ENCODE results near the gene ACTN3.
"Not testable (repeated sequence)": the region's sequence is repeated elsewhere in the genome, so short reads cannot be mapped to it uniquely, and the experiment has no call there.

The ACTN3 gene

GRCh38 chr11:66603072-66603471 lies 56.4 kb downstream of the ACTN3 start:
- no peaks in the 10 kb centered on the region for H3K27me3 ChIP-seq
- peaks cover 0 to 41% (median 19%) of the 10 kb centered on the region in 3 donors for H3K36me3 ChIP-seq
- TF ChIP-seq CTCF (IDR thresholded peaks at IDR 0.05): no peak
- H3K4me3 ChIP-seq: no peak overlapping the region
- peaks cover 0 to 41% (median 31%) of the 10 kb centered on the region in 4 donors for H3K4me1 ChIP-seq
- H3K9me3 ChIP-seq: no peaks in the 10 kb centered on the region
- intact Hi-C loops (cut with DNase I; ENCODE audit: low total_unique reads): no loop called here
- DNase-seq: no peak
- H3K27ac ChIP-seq: peak overlapping the region; percentile 65 to 68

GRCh38 chr11:66604155-66604554 lies 57.5 kb downstream of the ACTN3 start:
- peaks cover 0 to 48% (median 34%) of the 10 kb centered on the region in 4 donors for H3K4me1 ChIP-seq
- peaks cover 0 to 38% (median 16%) of the 10 kb centered on the region in 3 donors for H3K36me3 ChIP-seq
- no peak for DNase-seq
- intact Hi-C loops (cut with DNase I; ENCODE audit: low total_unique reads): no loop called here
- H3K9me3 ChIP-seq: no peaks in the 10 kb centered on the region
- TF ChIP-seq CTCF (IDR thresholded peaks at IDR 0.05): no peak
- no peak overlapping the region for H3K27ac ChIP-seq
- no peaks in the 10 kb centered on the region for H3K27me3 ChIP-seq
- no peak overlapping the region for H3K4me3 ChIP-seq

- H3K4me1 ChIP-seq: peaks cover 0 to 41% (median 33%) of the 10 kb centered on the region in 4 donors
- H3K36me3 ChIP-seq: peaks cover 0 to 23% (median 9%) of the 10 kb centered on the region in 3 donors
- H3K4me3 ChIP-seq; intact Hi-C loops (cut with DNase I; ENCODE audit: low total_unique reads); H3K27me3 ChIP-seq; DNase-seq; H3K9me3 ChIP-seq: not testable (repeated sequence)
- peak overlapping the region; percentile 73 to 76 for H3K27ac ChIP-seq
Measured at GRCh38 chr11:66606608-66607007, 59.9 kb downstream of the ACTN3 start.

- no peaks in the 10 kb centered on the region for H3K9me3 ChIP-seq
- DNase-seq: peak; percentile 80 to 94
- no peaks in the 10 kb centered on the region for H3K27me3 ChIP-seq
- peak overlapping the region; percentile 73 to 76 for H3K27ac ChIP-seq
- peaks cover 0 to 34% (median 28%) of the 10 kb centered on the region in 4 donors for H3K4me1 ChIP-seq
- TF ChIP-seq CTCF (IDR thresholded peaks at IDR 0.05): no peak
- intact Hi-C loops (cut with DNase I; ENCODE audit: low total_unique reads): no loop called here
- peaks cover 0 to 23% (median 9%) of the 10 kb centered on the region in 3 donors for H3K36me3 ChIP-seq
- H3K4me3 ChIP-seq: no peak overlapping the region
Measured at GRCh38 chr11:66607126-66607834, 60.6 kb downstream of the ACTN3 start.

GRCh38 chr11:66609721-66610617 lies 63.3 kb downstream of the ACTN3 start:
- intact Hi-C loops (cut with DNase I; ENCODE audit: low total_unique reads): no loop called here
- Histone ChIP-seq H3K4me1 (peaks cover 0 to 21% (median 17%) of the 10 kb centered on the region in 4 donors), H3K36me3 (peaks cover 0 to 10% (median 9%) of the 10 kb centered on the region in 3 donors), H3K4me3 (no peak overlapping the region), H3K27me3 (no peaks in the 10 kb centered on the region), H3K9me3 (no peaks in the 10 kb centered on the region), H3K27ac (no peak overlapping the region)
- no peak for TF ChIP-seq CTCF (IDR thresholded peaks at IDR 0.05)
- no peak for DNase-seq

- intact Hi-C loops (cut with DNase I; ENCODE audit: low total_unique reads): no loop called here
- no peaks in the 10 kb centered on the region for H3K27me3 ChIP-seq
- H3K27ac ChIP-seq: no peak overlapping the region
- no peak overlapping the region for H3K4me3 ChIP-seq
- TF ChIP-seq CTCF (IDR thresholded peaks at IDR 0.05): no peak
- no peak for DNase-seq
- no peaks in the 10 kb centered on the region for H3K9me3 ChIP-seq
- peaks cover 0 to 22% (median 17%) of the 10 kb centered on the region in 4 donors for H3K4me1 ChIP-seq
- H3K36me3 ChIP-seq: no peaks in the 10 kb centered on the region
Measured at GRCh38 chr11:66612458-66612857, 65.8 kb downstream of the ACTN3 start.

All from tibial artery (tissue), 4 donors.